Small intestine (tissue), 7 donors: ENCODE data around the gene TMEM238. TPM values are rescaled to one million over a fixed set of nuclear protein-coding genes. Genes with fewer than 3 reads are reported as not detected.

Source experiments
- DNase-seq, 2 donors: peaks; one replicate each; pipeline versions ENCODE4 v3.0.0 to v3.0.0-alpha.2; 2013
- FAIRE-seq: peaks from 2 replicates; lab custom pipeline; 2012; peaks lifted over from hg19 to GRCh38; lab: Jason Lieb, UNC
- H3K27ac ChIP-seq, 3 donors: one replicate each; pipeline ENCODE4 v1.5.1; 2013; ENCODE audit warnings: low read length in 2 of 3, mild to moderate bottlenecking in 2 of 3, control low read depth in 1 of 3, inconsistent platforms in 1 of 3, low read depth in 1 of 3, moderate library complexity in 1 of 3
- H3K27me3 ChIP-seq, 3 donors: one replicate each; pipeline ENCODE4 v1.6.1; 2013; ENCODE audit warnings: low read length in 3 of 3, inconsistent platforms in 1 of 3; ENCODE audit not compliant: control insufficient read depth in 3 of 3, insufficient read depth in 3 of 3
- H3K36me3 ChIP-seq, 3 donors: one replicate each; pipeline ENCODE4 v1.6.1; 2013; ENCODE audit warnings: low read length in 3 of 3, inconsistent platforms in 1 of 3, low read depth in 1 of 3, mild to moderate bottlenecking in 1 of 3, moderate library complexity in 1 of 3; ENCODE audit not compliant: control insufficient read depth in 3 of 3, insufficient read depth in 2 of 3
- H3K4me1 ChIP-seq, 3 donors: one replicate each; pipeline ENCODE4 v1.6.1; 2013; ENCODE audit warnings: low read length in 2 of 3, inconsistent platforms in 1 of 3, low read depth in 1 of 3, mild to moderate bottlenecking in 1 of 3, moderate library complexity in 1 of 3; ENCODE audit not compliant: control insufficient read depth in 3 of 3, insufficient read depth in 2 of 3
- H3K4me3 ChIP-seq, 3 donors: one replicate each; pipeline ENCODE4 v1.5.1; 2013; ENCODE audit warnings: low read length in 3 of 3, control low read depth in 1 of 3, inconsistent platforms in 1 of 3, low read depth in 1 of 3, mild to moderate bottlenecking in 1 of 3, moderate library complexity in 1 of 3
- H3K9me3 ChIP-seq, 2 donors: one replicate each; pipeline ENCODE4 v1.6.1; 2013; ENCODE audit warnings: low read depth in 1 of 2, low read length in 1 of 2; ENCODE audit not compliant: control insufficient read depth in 2 of 2, insufficient read depth in 1 of 2
- WGBS, 3 donors: extraction: QIAGEN DNeasy Blood & Tissue Kit; methylation state at CpG; one replicate each; pipeline ENCODE4 v1.1.7; 2013; 5-methylcytosine and 5-hydroxymethylcytosine counted together
- polyA plus RNA-seq, 4 donors: library from polyadenylated mRNA; stranded (reverse) in 3 of 4; unstranded in 1 of 4; fragments of 200-250 nt in 3 of 4; fragments of 120-200 nt in 1 of 4; gene quantifications; one replicate each; pipeline versions ENCODE4 v1.2.1 to v1.2.3, GENCODE V29; 2013
- donor health status: healthy with polysubstance abuse.
- donor health status: control.
- donor health status: control.
- donor health status: Bipolar disorder and iron deficiency.
- donor health status: healthy.

The TMEM238 gene
- polyA plus RNA-seq, 4 donors: 1.6 to 9.4 (median 2.2) TPM; not detected in 1

GRCh38 chr19:55347442-55348009 is 36.6 kb downstream of the TMEM238 start:
- WGBS, 3 donors: 80 to 90% (median 84%) methylated on average over 8 to 10 of the region's 10 CpGs
- H3K27ac ChIP-seq: no peak overlapping the region
- no peak for FAIRE-seq
- H3K4me1 ChIP-seq: peaks cover 0 to 4% (median 0%) of the 10 kb centered on the region in 3 donors
- H3K36me3 ChIP-seq: peaks cover 0 to 54% (median 5%) of the 10 kb centered on the region in 3 donors
- no peak overlapping the region for H3K4me3 ChIP-seq
- H3K27me3 ChIP-seq: peaks cover 4 to 16% (median 14%) of the 10 kb centered on the region in 3 donors
- no peak for DNase-seq
- no peaks in the 10 kb centered on the region for H3K9me3 ChIP-seq

- Histone ChIP-seq H3K9me3 (no peaks in the 10 kb centered on the region), H3K4me1 (peaks cover 0 to under 1% (median 0%) of the 10 kb centered on the region in 3 donors), H3K4me3 (no peak overlapping the region), H3K27ac (no peak overlapping the region), H3K27me3 (peaks cover 0 to 10% (median 8%) of the 10 kb centered on the region in 3 donors), H3K36me3 (peaks cover 0 to 60% (median 5%) of the 10 kb centered on the region in 3 donors)
- FAIRE-seq (no peak), DNase-seq (no peak)
- WGBS, 3 donors: 89 to 93% (median 89%) methylated on average over 31 to 41 of the region's 41 CpGs
These were observed 37.2 kb downstream of the TMEM238 start for GRCh38 chr19:55346725-55347441.

GRCh38 chr19:55345818-55346724 is 38.0 kb downstream of the TMEM238 start:
- no peaks in the 10 kb centered on the region for H3K9me3 ChIP-seq
- H3K36me3 ChIP-seq: peaks cover 0 to 65% (median 5%) of the 10 kb centered on the region in 3 donors
- H3K4me1 ChIP-seq: peaks cover 0 to 7% (median 0%) of the 10 kb centered on the region in 3 donors
- WGBS, 3 donors: 83 to 85% (median 84%) methylated on average over 41 to 43 of the region's 43 CpGs
- FAIRE-seq (no peak), DNase-seq (peak in 1 of 2 donors; percentile 42)
- H3K27ac ChIP-seq: no peak overlapping the region
- no peak overlapping the region for H3K4me3 ChIP-seq
- peaks cover 0 to 4% (median 2%) of the 10 kb centered on the region in 3 donors for H3K27me3 ChIP-seq

- 82 to 88% (median 87%) methylated on average over 22 of the region's 22 CpGs for WGBS, 3 donors
These were observed 38.8 kb downstream of the TMEM238 start for GRCh38 chr19:55345101-55345817.

GRCh38 chr19:55344444-55344843 is 39.6 kb downstream of the TMEM238 start:
- H3K36me3 ChIP-seq: peaks cover 0 to 64% (median 5%) of the 10 kb centered on the region in 3 donors
- peaks cover 0 to 7% (median 4%) of the 10 kb centered on the region in 3 donors for H3K4me1 ChIP-seq
- no peak for FAIRE-seq
- no peak overlapping the region for H3K4me3 ChIP-seq
- 81 to 84% (median 83%) methylated on average over 9 of the region's 9 CpGs for WGBS, 3 donors
- no peaks in the 10 kb centered on the region for H3K9me3 ChIP-seq
- no peak overlapping the region for H3K27ac ChIP-seq
- no peaks in the 10 kb centered on the region for H3K27me3 ChIP-seq
- DNase-seq: no peak

More at GRCh38 chr19:55345101-55345817, 38.8 kb downstream of the TMEM238 start:
- Histone ChIP-seq H3K27ac (no peak overlapping the region), H3K36me3 (peaks cover 0 to 65% (median 5%) of the 10 kb centered on the region in 3 donors), H3K4me3 (no peak overlapping the region), H3K4me1 (peaks cover 0 to 7% (median 4%) of the 10 kb centered on the region in 3 donors), H3K9me3 (no peaks in the 10 kb centered on the region), H3K27me3 (no peaks in the 10 kb centered on the region)
- DNase-seq (no peak), FAIRE-seq (no peak)

GRCh38 chr19:55341595-55342531 is 42.2 kb downstream of the TMEM238 start:
- H3K4me3 ChIP-seq: peak overlapping the region in 1 of 3 donors; percentile 9
- FAIRE-seq: no peak
- no peak for DNase-seq

GRCh38 chr19:55341171-55341588 is 42.9 kb downstream of the TMEM238 start:
- FAIRE-seq: no peak
- WGBS, 3 donors: 2 to 3% (median 3%) methylated on average over 15 of the region's 15 CpGs
- peak; percentile 62 to 91 for DNase-seq
- H3K27me3 ChIP-seq: no peaks in the 10 kb centered on the region
- H3K4me1 ChIP-seq: peaks cover 0 to 12% (median 4%) of the 10 kb centered on the region in 3 donors
- no peaks in the 10 kb centered on the region for H3K9me3 ChIP-seq
- H3K27ac ChIP-seq: peak overlapping the region in 1 of 3 donors; percentile 86
- peaks cover 0 to 43% (median 0%) of the 10 kb centered on the region in 3 donors for H3K36me3 ChIP-seq
- H3K4me3 ChIP-seq: peak overlapping the region; percentile 60 to 67 (median 64)

More at GRCh38 chr19:55341595-55342531, 42.2 kb downstream of the TMEM238 start:
- 88 to 91% (median 89%) methylated on average over 40 to 50 of the region's 50 CpGs for WGBS, 3 donors
- H3K27ac ChIP-seq: no peak overlapping the region
- peaks cover 0 to 47% (median under 1%) of the 10 kb centered on the region in 3 donors for H3K36me3 ChIP-seq
- H3K9me3 ChIP-seq: no peaks in the 10 kb centered on the region
- peaks cover 0 to 12% (median 4%) of the 10 kb centered on the region in 3 donors for H3K4me1 ChIP-seq
- H3K27me3 ChIP-seq: no peaks in the 10 kb centered on the region
